HCT116 (cell line): ENCODE measurements around the gene ADGRG6. TPM values are rescaled to one million over a fixed set of nuclear protein-coding genes. Genes with fewer than 3 reads are reported as not detected.

Experiments
- ATAC-seq: fragments of 200-7000 bp; cut with Tn5 transposase; 2 replicates; pipeline ENCODE4 v1.9.1; 2020; ENCODE audit warnings: mild to moderate bottlenecking, moderate library complexity
- BruUV-seq: library from RNA; stranded (reverse); fragments of 400-500 nt; replicated peaks from 2 replicates; lab custom pipeline; 2021; lab: Mats Ljungman, UMichigan
- CTCF ChIA-PET: fragments of 300-600 bp; sonication (Branson Sonifier 250); formaldehyde crosslinking; loops from one replicate; lab custom pipeline; 2021; ENCODE audit warnings: antibody characterized with exemption; lab: Charles Lee
- POLR2A ChIA-PET: fragments of 300-600, 350-600 bp; sonication (Branson Sonifier 250); formaldehyde crosslinking; loops from one replicate; lab custom pipeline; 2021; ENCODE audit warnings: antibody characterized with exemption; lab: Charles Lee
- RAD21 ChIA-PET, 2 experiments: fragments of 300-600 bp; sonication (Branson Sonifier 250); formaldehyde crosslinking; loops; one replicate each; lab custom pipeline; 2023; ENCODE audit warnings: low total read pairs in 2 of 2; ENCODE audit not compliant: uncharacterized antibody in 2 of 2, unreplicated experiment in 2 of 2, low non-redundant PET in 1 of 2; lab: Charles Lee
- DNase-seq: peaks from one replicate; pipeline ENCODE4 v3.0.0-alpha.2; 2010; ENCODE audit warnings: low read depth, low spot score
- H2AFZ ChIP-seq: fragments of 200-600 bp; shearing (Covaris generic), sonication (generic); 2 replicates; pipeline ENCODE4 v1.6.1; 2017; ENCODE audit warnings: low read depth, mixed run types, mixed read lengths, antibody characterized with exemption, low read length; ENCODE audit not compliant: poor library complexity, severe bottlenecking
- H3K27ac ChIP-seq: 2 replicates; pipeline ENCODE4 v1.5.1; 2012; ENCODE audit warnings: low read depth, low read length
- H3K27me3 ChIP-seq: fragments of 200-600 bp; sonication (generic); 2 replicates; pipeline ENCODE4 v1.6.1; 2016; ENCODE audit warnings: mixed run types, low read length, mixed read lengths; ENCODE audit not compliant: insufficient read depth
- H3K36me3 ChIP-seq, 2 experiments: fragments of 200-500 bp in 1 of 2; fragments of 200-600 bp in 1 of 2; sonication (Bioruptor generic) in 1 of 2; sonication (generic) in 1 of 2; 2 replicates each; pipeline versions ENCODE4 v1.5.1 to v1.6.1; 2014 to 2016; ENCODE audit warnings: low read length in 2 of 2, inconsistent platforms in 1 of 2, mixed read lengths in 1 of 2, mixed run types in 1 of 2; ENCODE audit not compliant: insufficient read depth in 2 of 2, control insufficient read depth in 1 of 2
- H3K4me1 ChIP-seq, 2 experiments: fragments of 200-600 bp in 1 of 2; sonication (generic) in 1 of 2; 2 replicates each; pipeline versions ENCODE4 v1.5.1 to v1.6.1; 2012 to 2017; ENCODE audit warnings: low read length in 2 of 2, inconsistent platforms in 1 of 2, mild to moderate bottlenecking in 1 of 2, mixed read lengths in 1 of 2, mixed run types in 1 of 2, moderate library complexity in 1 of 2; ENCODE audit not compliant: insufficient read depth in 2 of 2, control insufficient read depth in 1 of 2
- H3K4me2 ChIP-seq: fragments of 200-600 bp; sonication (generic); 2 replicates; pipeline ENCODE4 v1.6.1; 2017; ENCODE audit warnings: mixed run types, low read length, mixed read lengths
- H3K4me3 ChIP-seq, 2 experiments: fragments of 200-600 bp in 1 of 2; sonication (generic) in 1 of 2; replicated peaks in 1 of 2; 2 replicates each; pipeline ENCODE4 v1.5.1; 2011 to 2016; ENCODE audit warnings: low read length in 2 of 2, control low read depth in 1 of 2, low read depth in 1 of 2, mild to moderate bottlenecking in 1 of 2, mixed read lengths in 1 of 2, mixed run types in 1 of 2
- H3K79me2 ChIP-seq: fragments of 200-600 bp; sonication (generic); 2 replicates; pipeline ENCODE4 v1.6.1; 2017; ENCODE audit warnings: mild to moderate bottlenecking, mixed run types, low read length, moderate library complexity, mixed read lengths; ENCODE audit not compliant: insufficient read depth
- H3K9ac ChIP-seq: fragments of 200-600 bp; sonication (generic); 2 replicates; pipeline ENCODE4 v1.6.1; 2016; ENCODE audit warnings: low read length, mixed read lengths
- H3K9me2 ChIP-seq: fragments of 200-600 bp; sonication (generic), shearing (Covaris generic); 2 replicates; pipeline ENCODE4 v1.6.1; 2017; ENCODE audit warnings: mixed run types, mild to moderate bottlenecking, moderate library complexity; ENCODE audit not compliant: insufficient read depth
- H3K9me3 ChIP-seq, 2 experiments: fragments of 200-500 bp in 1 of 2; fragments of 200-600 bp in 1 of 2; sonication (Bioruptor generic) in 1 of 2; sonication (generic) in 1 of 2; 2 replicates each; pipeline ENCODE4 v1.6.1; 2014 to 2017; ENCODE audit warnings: low read length in 2 of 2, mixed read lengths in 2 of 2, inconsistent platforms in 1 of 2, low read depth in 1 of 2, mild to moderate bottlenecking in 1 of 2, mixed run types in 1 of 2, moderate library complexity in 1 of 2; ENCODE audit not compliant: control insufficient read depth in 1 of 2, insufficient read depth in 1 of 2
- H4K20me1 ChIP-seq: fragments of 200-600 bp; sonication (generic), shearing (Covaris generic); 2 replicates; pipeline ENCODE4 v1.6.1; 2017; ENCODE audit warnings: mixed run types, mild to moderate bottlenecking, moderate library complexity; ENCODE audit not compliant: insufficient read depth
- CBX3 ChIP-seq: IDR thresholded peaks from 2 replicates; pipeline ENCODE4 v1.6.1; 2012; ENCODE audit warnings: low read depth
- CEBPB ChIP-seq: IDR thresholded peaks from 2 replicates; pipeline ENCODE4 v1.6.1; 2012; ENCODE audit warnings: low read depth
- CTCF ChIP-seq, 3 experiments: fragments of 200-600 bp in 1 of 3; sonication (generic) in 1 of 3; IDR thresholded peaks in 2 of 3; conservative IDR thresholded peaks in 1 of 3; 2 replicates each; pipeline ENCODE4 v1.5.1; 2012 to 2017; ENCODE audit warnings: low read depth in 2 of 3, low read length in 2 of 3, antibody characterized with exemption in 1 of 3, borderline replicate concordance in 1 of 3, control low read depth in 1 of 3, mild to moderate bottlenecking in 1 of 3, mixed read lengths in 1 of 3, mixed run types in 1 of 3, moderate library complexity in 1 of 3; ENCODE audit not compliant: insufficient read depth in 1 of 3
- EGR1 ChIP-seq: IDR thresholded peaks from 2 replicates; pipeline ENCODE4 v1.6.1; 2012; ENCODE audit warnings: low read depth
- ELF1 ChIP-seq: IDR thresholded peaks from 2 replicates; pipeline ENCODE4 v1.6.1; 2012; ENCODE audit warnings: low read depth, borderline replicate concordance
- EZH2 ChIP-seq: fragments of 200-600 bp; sonication (generic); IDR thresholded peaks from 2 replicates; pipeline ENCODE4 v1.6.1; 2017; ENCODE audit warnings: antibody characterized with exemption, mixed run types
- EZH2phosphoT487 ChIP-seq: fragments of 200-600 bp; IDR thresholded peaks from 2 replicates; pipeline ENCODE4 v1.6.1; 2018; ENCODE audit warnings: antibody characterized with exemption, borderline replicate concordance
- FOSL1 ChIP-seq: IDR thresholded peaks from 2 replicates; pipeline ENCODE4 v1.6.1; 2012; ENCODE audit warnings: low read depth
- JUND ChIP-seq: IDR thresholded peaks from 2 replicates; pipeline ENCODE4 v1.6.1; 2012
- POLR2A ChIP-seq: IDR thresholded peaks from 2 replicates; pipeline ENCODE4 v1.7.0; 2011; ENCODE audit warnings: borderline replicate concordance; ENCODE audit not compliant: insufficient read depth, insufficient read length; ENCODE audit errors: extremely low read depth
- POLR2AphosphoS5 ChIP-seq: IDR thresholded peaks from 2 replicates; pipeline ENCODE4 v1.6.1; 2011; ENCODE audit warnings: mild to moderate bottlenecking, low read depth, low read length, moderate library complexity
- RAD21 ChIP-seq: IDR thresholded peaks from 2 replicates; pipeline ENCODE4 v1.6.1; 2012; ENCODE audit warnings: low read depth, mild to moderate bottlenecking
- SIN3A ChIP-seq: IDR thresholded peaks from 2 replicates; pipeline ENCODE4 v1.6.1; 2012; ENCODE audit warnings: low read depth
- SP1 ChIP-seq: IDR thresholded peaks from 2 replicates; pipeline ENCODE4 v1.6.1; 2012; ENCODE audit warnings: low read depth
- SRF ChIP-seq: IDR thresholded peaks from 2 replicates; pipeline ENCODE4 v1.6.1; 2012; ENCODE audit warnings: low read depth
- TCF7L2 ChIP-seq: IDR thresholded peaks from 2 replicates; pipeline ENCODE4 v1.7.0; 2011; ENCODE audit warnings: borderline replicate concordance, inconsistent platforms; ENCODE audit not compliant: insufficient read depth, insufficient read length; ENCODE audit errors: extremely low read depth
- ZFX ChIP-seq: fragments of 450-650 bp; IDR thresholded peaks from 2 replicates; pipeline ENCODE4 v1.6.1; 2017
- intact Hi-C: fragments of 100-400 bp; cut with micrococcal nuclease; formaldehyde crosslinking; loops from 2 replicates; pipeline ENCODE4 v1.10.0; 2022
- total RNA-seq: library from RNA; stranded (reverse); gene quantifications from one replicate; pipeline ENCODE4 v1.2.1, GENCODE V29; 2021; ENCODE audit not compliant: unreplicated experiment
- TF ChIP-seq, protein P1 (sequence below): IDR thresholded peaks from 2 replicates; pipeline ENCODE4 v1.6.1; 2012; ENCODE audit warnings: low read depth
- TF ChIP-seq, protein P2 (sequence below): IDR thresholded peaks from 2 replicates; pipeline ENCODE4 v1.6.1; 2012
- TF ChIP-seq, protein P3 (sequence below): IDR thresholded peaks from 2 replicates; pipeline ENCODE4 v1.6.1; 2011; ENCODE audit warnings: mild to moderate bottlenecking, low read length, moderate library complexity; ENCODE audit not compliant: insufficient replicate concordance; ENCODE audit errors: extremely low read depth

Gene ADGRG6
- total RNA-seq, 1 experiment from 2014 or later: 67.9 TPM

GRCh38 chr6:142474531-142475289, 172.9 kb downstream of the ADGRG6 start:
- Histone ChIP-seq H3K4me3 (peak overlapping the region in 1 of 2 experiments; percentile 19; a peak in 1 of 4 replicates), H3K4me2 (peak overlapping the region; percentile 53), H3K27ac (0 out of 2 replicates have a peak overlapping the region, but pooled peaks have one; percentile 10), H3K9me3 (no peaks in the 10 kb centered on the region), H3K36me3 (no peaks in the 10 kb centered on the region), H3K79me2 (no peaks in the 10 kb centered on the region), H3K4me1 (peaks cover 0 to 9% of the 10 kb centered on the region in 2 experiments; a peak in 2 of 4 replicates), H3K9ac (no peak overlapping the region), H3K9me2 (no peaks in the 10 kb centered on the region), H3K27me3 (no peaks in the 10 kb centered on the region), H4K20me1 (no peaks in the 10 kb centered on the region), H2AFZ (peak overlapping the region; percentile 12)
- POLR2A ChIA-PET: no interaction called here
- peak; percentile 94 for ATAC-seq
- BruUV-seq: no TSS peak
- RAD21 ChIA-PET: interaction anchor here in 1 of 2 experiments (1.3 kb wide), 2 partner anchors 77 to 952 kb away, joined by 3 to 4 read pairs; no protein-coding TSS in a partner anchor
- intact Hi-C loops: loop anchor here (1.0 to 10.0 kb wide), 8 partner anchors 64 to 1539 kb away; no protein-coding TSS in a partner anchor
- CTCF ChIA-PET: interaction anchor here (0.6 to 3.4 kb wide), 51 partner anchors 9 to 1538 kb away, joined by 3 to 43 read pairs (median 5); partner anchors contain the start of genes ADAT2, NMBR, PEX3 and VTA1
- peak; percentile 77 for DNase-seq
- TF ChIP-seq POLR2A (no peak), FOSL1 (no peak), CEBPB (no peak), ZFX (no peak), TCF7L2 (no peak), EZH2phosphoT487 (no peak), SP1 (no peak), JUND (no peak), EGR1 (no peak), SRF (no peak), ELF1 (no peak), SIN3A (no peak), POLR2AphosphoS5 (no peak), CBX3 (0 out of 2 replicates have a peak, but pooled peaks have one; percentile 26), EZH2 (no peak), RAD21 (peak; percentile 83), CTCF (IDR thresholded peaks at IDR 0.05 in 2 of 3, conservative IDR thresholded peaks at IDR 0.05 in 1 of 3; ENCODE audit: borderline replicate concordance in 1 of 3, insufficient read depth in 1 of 3, low read depth in 2 of 3, low read length in 2 of 3) (peak; percentile 52 to 89 (median 83))
- TF ChIP-seq, protein P1, sequence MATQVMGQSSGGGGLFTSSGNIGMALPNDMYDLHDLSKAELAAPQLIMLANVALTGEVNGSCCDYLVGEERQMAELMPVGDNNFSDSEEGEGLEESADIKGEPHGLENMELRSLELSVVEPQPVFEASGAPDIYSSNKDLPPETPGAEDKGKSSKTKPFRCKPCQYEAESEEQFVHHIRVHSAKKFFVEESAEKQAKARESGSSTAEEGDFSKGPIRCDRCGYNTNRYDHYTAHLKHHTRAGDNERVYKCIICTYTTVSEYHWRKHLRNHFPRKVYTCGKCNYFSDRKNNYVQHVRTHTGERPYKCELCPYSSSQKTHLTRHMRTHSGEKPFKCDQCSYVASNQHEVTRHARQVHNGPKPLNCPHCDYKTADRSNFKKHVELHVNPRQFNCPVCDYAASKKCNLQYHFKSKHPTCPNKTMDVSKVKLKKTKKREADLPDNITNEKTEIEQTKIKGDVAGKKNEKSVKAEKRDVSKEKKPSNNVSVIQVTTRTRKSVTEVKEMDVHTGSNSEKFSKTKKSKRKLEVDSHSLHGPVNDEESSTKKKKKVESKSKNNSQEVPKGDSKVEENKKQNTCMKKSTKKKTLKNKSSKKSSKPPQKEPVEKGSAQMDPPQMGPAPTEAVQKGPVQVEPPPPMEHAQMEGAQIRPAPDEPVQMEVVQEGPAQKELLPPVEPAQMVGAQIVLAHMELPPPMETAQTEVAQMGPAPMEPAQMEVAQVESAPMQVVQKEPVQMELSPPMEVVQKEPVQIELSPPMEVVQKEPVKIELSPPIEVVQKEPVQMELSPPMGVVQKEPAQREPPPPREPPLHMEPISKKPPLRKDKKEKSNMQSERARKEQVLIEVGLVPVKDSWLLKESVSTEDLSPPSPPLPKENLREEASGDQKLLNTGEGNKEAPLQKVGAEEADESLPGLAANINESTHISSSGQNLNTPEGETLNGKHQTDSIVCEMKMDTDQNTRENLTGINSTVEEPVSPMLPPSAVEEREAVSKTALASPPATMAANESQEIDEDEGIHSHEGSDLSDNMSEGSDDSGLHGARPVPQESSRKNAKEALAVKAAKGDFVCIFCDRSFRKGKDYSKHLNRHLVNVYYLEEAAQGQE: no peak
- TF ChIP-seq, protein P2, sequence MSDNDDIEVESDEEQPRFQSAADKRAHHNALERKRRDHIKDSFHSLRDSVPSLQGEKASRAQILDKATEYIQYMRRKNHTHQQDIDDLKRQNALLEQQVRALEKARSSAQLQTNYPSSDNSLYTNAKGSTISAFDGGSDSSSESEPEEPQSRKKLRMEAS: no peak
- TF ChIP-seq, protein P3, sequence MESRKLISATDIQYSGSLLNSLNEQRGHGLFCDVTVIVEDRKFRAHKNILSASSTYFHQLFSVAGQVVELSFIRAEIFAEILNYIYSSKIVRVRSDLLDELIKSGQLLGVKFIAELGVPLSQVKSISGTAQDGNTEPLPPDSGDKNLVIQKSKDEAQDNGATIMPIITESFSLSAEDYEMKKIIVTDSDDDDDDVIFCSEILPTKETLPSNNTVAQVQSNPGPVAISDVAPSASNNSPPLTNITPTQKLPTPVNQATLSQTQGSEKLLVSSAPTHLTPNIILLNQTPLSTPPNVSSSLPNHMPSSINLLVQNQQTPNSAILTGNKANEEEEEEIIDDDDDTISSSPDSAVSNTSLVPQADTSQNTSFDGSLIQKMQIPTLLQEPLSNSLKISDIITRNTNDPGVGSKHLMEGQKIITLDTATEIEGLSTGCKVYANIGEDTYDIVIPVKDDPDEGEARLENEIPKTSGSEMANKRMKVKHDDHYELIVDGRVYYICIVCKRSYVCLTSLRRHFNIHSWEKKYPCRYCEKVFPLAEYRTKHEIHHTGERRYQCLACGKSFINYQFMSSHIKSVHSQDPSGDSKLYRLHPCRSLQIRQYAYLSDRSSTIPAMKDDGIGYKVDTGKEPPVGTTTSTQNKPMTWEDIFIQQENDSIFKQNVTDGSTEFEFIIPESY: no peak
